HG03469 (cell line): ENCODE data around the gene IGDCC3.

ENCODE experiments used
- ATAC-seq: cut with Tn5 transposase; IDR thresholded peaks from one replicate; pipeline ENCODE4 v1.9.1; 2021; ENCODE audit warnings: mild to moderate bottlenecking, moderate library complexity, moderate number of reproducible peaks; ENCODE audit not compliant: unreplicated experiment

Gene IGDCC3

GRCh38 chr15:65329288-65329983 is 48.4 kb downstream of the IGDCC3 start:
- no peak for ATAC-seq

- ATAC-seq = no peak
These were observed 49.1 kb downstream of the IGDCC3 start for GRCh38 chr15:65328506-65329287.

DNA sequence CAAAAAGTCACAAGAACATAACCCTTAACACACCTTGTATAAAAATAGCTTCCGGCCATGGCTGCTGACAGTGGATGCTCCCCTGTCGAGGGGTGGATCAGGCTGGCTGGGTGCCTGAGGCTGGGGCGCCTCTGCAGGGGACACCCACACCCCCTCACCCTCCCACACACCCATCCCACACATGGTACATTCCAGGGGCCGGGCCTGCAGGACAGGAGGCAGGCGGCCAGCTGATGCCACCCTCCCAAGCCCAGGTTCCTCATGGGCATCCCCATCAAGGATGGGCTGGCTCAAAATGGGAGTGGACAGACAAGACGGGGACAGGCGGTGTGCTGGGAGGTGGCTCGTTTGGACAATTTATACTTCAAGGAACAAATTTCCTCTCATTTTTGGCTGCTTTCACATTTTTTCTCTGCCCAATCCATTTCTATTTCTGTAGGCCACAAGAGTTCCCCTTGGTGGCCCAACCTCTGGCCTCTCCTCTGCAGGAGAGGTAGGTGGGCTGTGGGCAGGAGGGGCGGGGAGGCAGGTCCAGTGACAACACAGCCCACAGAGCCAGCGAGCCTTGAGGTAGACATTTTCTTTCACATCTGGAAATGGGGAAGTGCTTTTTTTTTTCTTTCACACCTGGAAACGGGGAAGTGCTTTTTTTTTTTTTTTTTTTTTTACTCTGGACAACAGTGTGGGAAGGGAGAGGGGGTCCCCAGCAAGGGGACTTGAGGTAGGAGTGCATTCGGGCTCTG is 50.0 kb downstream of the IGDCC3 start:
- ATAC-seq = no peak

- no peak for ATAC-seq
These were observed 51.0 kb downstream of the IGDCC3 start for GRCh38 chr15:65326818-65327217.

DNA sequence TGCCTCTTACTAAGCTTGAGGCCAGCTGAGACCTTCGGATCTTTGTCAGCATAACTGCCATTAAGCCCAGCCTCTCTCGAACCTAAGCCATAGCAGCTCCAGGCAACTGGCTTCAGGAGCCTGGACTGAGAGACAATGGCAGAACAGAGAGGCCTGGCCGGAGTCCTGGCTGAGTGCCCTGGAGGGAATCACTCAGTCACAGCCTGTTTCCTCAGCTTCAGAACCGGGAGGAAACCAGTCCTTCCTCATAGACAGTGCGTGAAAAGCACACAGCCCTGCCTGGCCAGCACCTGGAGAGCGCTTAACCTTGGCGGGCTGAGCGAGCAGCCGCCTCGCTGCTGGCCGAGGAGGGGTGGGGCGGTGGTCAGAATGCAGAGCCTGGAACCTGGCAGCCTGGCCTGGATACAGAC is 51.7 kb downstream of the IGDCC3 start:
- no peak for ATAC-seq

DNA sequence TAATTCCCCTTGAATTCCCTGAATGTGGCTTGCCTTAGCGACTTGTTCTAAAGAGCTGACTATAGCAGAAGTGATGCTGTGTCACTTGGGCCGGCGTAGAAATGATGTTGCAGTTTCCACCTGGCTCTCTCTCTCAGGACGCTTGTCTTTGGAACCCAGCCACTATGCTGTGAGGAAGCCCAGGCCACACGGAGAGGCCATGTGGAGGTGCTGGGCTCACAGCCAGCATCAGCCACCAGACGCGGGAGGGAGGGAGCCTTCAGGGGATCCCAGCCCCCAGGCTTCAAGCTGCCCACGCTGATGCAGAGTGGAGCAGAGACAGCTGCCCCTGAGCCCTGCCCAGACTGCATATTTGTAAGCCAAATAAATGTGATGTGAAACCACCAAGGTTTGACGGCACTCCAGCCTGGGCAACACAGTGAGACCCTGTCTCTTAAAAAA is 54.7 kb downstream of the IGDCC3 start:
- ATAC-seq = no peak

GRCh38 chr15:65318870-65319356 is 58.9 kb downstream of the IGDCC3 start:
- ATAC-seq = no peak

DNA sequence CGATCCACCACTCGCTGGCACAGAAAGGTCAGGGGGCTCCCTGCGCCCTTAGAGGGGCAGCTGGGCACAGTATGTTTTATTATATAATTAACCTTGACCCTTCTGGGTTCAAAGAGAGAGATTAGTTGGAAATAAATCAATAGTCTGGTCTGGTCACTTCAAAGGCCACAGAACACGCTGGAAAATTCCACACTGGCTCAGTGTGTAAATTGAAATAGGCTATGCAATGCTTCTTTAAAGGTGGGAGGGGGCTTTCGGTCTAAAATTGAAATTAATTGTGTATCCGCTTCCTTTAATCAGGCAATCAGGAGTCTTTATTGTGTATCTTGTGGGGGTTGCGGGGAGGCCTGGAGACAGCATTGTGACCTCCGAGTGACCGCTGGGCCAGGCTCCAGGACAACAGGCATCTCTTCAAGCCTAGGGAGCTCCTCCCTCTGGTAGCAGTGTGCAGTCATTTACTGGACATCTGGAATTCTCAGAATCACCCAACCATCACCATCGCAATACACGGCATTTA is 65.3 kb downstream of the IGDCC3 start:
- ATAC-seq = no peak

DNA sequence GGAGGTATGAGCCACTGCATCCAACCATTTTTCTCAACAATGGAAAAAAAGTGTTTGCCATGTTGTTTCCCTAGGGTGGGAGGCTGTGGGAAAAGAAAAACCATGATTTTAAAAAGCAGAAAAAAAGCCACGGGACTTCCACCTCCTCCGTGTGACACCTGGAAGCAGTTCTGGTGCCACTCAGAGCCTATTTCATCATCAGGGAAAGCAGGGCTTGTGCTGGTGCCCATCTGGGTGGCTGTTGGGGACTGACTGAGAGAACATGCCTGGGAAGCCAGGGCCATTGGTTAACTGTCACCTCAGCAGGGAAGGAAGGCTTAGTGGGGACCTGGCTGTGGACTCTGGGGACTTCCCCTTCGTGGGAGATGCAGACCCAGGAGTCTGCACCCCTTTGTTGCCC is 66.0 kb downstream of the IGDCC3 start:
- no peak for ATAC-seq

DNA sequence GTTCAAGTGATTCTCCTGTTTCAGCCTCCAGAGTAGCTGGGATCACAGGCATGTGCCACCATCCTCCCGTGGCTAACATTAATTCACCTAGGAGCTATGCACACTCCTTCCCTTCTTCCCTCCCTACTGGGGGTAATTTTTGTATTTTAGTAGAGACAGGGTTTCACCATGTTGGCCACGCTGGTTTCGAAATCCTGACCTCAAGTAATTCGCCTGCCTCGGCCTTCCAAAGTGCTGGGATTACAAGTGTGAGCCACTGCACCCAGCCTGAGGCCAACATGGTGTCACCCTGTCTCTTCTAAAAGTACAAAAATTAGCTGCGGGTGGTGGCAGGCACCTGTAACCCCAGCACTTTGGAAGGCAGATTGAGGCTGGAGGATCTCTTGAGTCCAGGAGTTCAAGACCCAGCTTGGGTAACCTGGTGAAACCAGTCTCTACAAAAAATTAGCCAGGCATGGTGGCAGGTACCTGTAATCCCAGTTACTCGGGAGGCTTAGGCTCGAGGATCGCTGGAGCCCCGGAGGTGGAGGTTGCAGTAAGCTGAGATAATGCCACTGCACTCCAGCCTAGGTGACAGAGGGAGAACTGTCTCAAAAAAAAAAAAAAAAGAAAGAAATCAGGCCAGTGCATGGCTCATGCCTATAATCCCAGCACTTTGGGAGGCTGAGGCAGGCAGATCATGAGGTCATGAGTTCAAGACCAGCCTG is 67.2 kb downstream of the IGDCC3 start:
- no peak for ATAC-seq

DNA sequence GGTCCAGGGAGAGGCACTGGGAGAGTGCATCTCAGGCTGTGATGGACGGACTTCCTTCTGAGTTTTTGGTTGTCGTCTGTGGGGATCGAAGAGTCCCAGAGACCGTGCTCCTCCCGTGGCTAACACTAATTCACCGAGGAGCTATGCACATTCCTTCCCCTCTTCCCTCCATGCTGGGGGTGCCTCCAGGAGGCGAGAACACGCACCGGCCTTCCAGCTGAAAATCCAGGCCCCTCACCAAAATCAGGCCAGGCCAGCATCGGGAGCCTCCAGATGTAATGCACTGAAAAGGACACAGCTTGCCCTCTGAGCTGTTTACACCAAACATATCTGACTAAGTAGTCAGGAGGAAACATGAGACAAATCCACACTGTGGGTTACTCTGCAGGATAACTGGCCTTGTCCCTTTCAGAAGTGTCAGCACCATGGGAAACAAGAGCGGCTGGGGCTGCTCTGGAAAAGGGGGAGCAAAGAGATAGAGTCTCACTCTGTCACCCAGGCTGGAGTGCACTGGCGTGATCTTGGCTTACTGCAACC is 67.9 kb downstream of the IGDCC3 start:
- no peak for ATAC-seq

DNA sequence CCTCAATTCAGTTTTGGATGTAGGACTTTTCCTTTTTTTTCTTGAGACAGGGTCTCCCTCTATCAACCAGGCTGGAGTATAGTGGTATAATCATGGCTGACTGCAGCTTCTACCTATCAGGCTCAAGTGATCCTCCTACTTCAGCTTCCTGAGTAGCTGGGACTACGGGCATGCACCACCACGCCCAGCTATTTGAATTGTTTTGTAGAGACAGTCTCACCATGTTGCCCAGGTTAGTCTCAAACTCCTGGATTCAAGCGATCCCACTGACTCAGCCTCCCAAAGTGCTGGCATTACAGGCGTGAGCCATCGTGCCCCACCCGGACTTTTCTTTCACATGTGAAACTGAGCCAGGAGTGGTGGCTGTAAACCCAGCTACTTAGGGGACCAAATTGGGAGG is 69.8 kb downstream of the IGDCC3 start:
- no peak for ATAC-seq

DNA sequence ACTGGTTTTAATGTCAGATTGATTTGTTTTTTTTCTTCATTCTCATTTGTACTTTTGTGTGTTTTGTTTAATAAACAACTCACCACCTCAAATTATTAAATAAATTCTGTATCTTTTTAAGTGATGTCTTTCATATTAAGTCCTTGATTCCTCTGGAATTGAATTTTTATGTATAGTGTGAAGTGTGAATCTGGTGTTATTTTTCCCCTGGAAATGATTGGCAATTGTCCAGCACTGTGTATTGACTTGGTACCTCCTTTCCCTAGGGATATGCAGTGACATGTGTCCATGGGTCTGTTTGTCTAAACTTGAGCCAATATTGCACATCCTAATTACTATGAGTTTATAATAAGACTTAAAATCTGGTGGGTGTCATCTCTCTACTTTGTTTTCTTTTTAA is 71.3 kb downstream of the IGDCC3 start:
- no peak for ATAC-seq

DNA sequence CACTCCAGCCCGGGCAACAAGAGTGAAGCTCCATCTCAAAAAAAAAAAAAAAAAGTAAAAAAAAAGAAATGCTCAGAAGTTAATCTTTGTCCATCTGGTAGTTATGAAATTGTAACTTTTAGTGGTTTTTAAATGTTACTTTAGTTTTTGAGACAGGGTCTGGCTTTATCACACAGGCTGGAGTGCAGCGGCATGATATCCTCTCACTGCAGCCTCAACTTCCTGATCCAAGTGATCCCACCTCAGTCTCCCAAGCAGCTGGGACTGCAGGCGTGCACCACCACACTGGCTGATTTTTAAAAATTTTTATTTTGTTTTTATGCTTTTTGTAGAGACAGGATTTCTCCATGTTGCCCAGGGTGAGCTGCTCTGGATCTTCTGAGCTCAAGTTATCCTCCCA is 72.0 kb downstream of the IGDCC3 start:
- ATAC-seq = no peak

DNA sequence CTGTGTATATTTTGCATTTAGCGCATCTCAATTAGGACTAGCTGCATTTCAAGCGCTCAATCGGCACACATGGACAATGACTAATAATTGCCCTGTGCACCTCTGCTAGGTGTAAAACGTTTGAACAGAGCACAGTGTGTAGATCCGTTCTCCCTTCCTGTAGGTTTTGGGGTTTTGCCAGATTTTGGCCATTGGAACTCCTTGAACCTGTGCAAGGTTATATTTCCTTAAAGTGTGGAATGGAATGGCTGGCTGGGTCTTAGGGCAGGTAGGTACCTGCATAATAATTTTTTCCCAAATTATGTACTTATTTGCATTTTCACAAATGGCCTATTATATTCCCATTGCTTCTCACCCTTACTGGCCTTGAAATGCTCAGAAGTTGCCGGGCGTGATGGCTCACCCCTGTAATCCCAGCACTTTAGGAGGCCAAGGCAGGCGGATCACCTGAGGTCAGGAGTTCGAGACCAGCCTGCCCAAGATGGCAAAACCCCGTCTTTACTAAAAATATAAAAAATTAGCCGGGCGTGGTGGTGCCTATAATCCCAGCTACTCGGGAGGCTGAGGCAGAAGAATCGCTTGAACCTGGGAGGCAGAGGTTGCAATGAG is 72.5 kb downstream of the IGDCC3 start:
- ATAC-seq = no peak

- peak; percentile 50 for ATAC-seq
These were observed 73.2 kb downstream of the IGDCC3 start, which contains the start of gene RNU5B-1 for GRCh38 chr15:65304381-65305149. RNU5B-1 (plus strand) TSS chr15:65304677.

- no peak for ATAC-seq
These were observed 74.0 kb downstream of the IGDCC3 start for GRCh38 chr15:65303687-65304380.

- ATAC-seq = no peak
These were observed 75.7 kb downstream of the IGDCC3 start for GRCh38 chr15:65302061-65302460.
